ENCODE results near the gene EIF3L.

Gene EIF3L

GRCh38 chr22:37932401-37932800, 83.2 kb downstream of the EIF3L start:
- Mint-ChIP-seq H3K27me3 (ENCODE audit: low read depth) (no peaks in the 10 kb centered on the region), H3K36me3 (ENCODE audit: low read depth) (peaks cover 21% of the 10 kb centered on the region), H3K9me3 (no peaks in the 10 kb centered on the region), H3K4me1 (ENCODE audit: low read depth) (peaks cover 11% of the 10 kb centered on the region), H3K27ac (no peak overlapping the region), H3K4me3 (no peak overlapping the region)

GRCh38 chr22:37932821-37933578, 83.8 kb downstream of the EIF3L start:
- Mint-ChIP-seq H3K9me3 (no peaks in the 10 kb centered on the region), H3K27me3 (ENCODE audit: low read depth) (no peaks in the 10 kb centered on the region), H3K27ac (no peak overlapping the region), H3K4me3 (no peak overlapping the region), H3K4me1 (ENCODE audit: low read depth) (peaks cover 11% of the 10 kb centered on the region), H3K36me3 (ENCODE audit: low read depth) (peaks cover 24% of the 10 kb centered on the region)

- H3K4me1 Mint-ChIP-seq (ENCODE audit: low read depth): peaks cover 11% of the 10 kb centered on the region
- H3K36me3 Mint-ChIP-seq (ENCODE audit: low read depth): peaks cover 17% of the 10 kb centered on the region
- no peak overlapping the region for H3K4me3 Mint-ChIP-seq
- H3K27me3 Mint-ChIP-seq (ENCODE audit: low read depth): no peaks in the 10 kb centered on the region
- no peak overlapping the region for H3K27ac Mint-ChIP-seq
- H3K9me3 Mint-ChIP-seq: no peaks in the 10 kb centered on the region
Observed at GRCh38 chr22:37933711-37934376, 84.6 kb downstream of the EIF3L start.
